Measurements from ENCODE around the gene HSCB. TPM values are rescaled to one million over a fixed set of nuclear protein-coding genes. Genes with fewer than 3 reads are reported as not detected.

The HSCB gene
- polyA plus RNA-seq, 1 donor from 2014 or later: 22.4 TPM

- Histone ChIP-seq H3K9me2 (ENCODE audit: insufficient read depth, low read length) (no peaks in the 10 kb centered on the region), H3K4me3 (ENCODE audit: low read length) (no peak overlapping the region), H4K20me1 (ENCODE audit: insufficient read depth) (no peaks in the 10 kb centered on the region), H3K27me3 (ENCODE audit: insufficient read depth, low read depth, low read length) (no peaks in the 10 kb centered on the region), H3K9me3 (ENCODE audit: low read length) (no peaks in the 10 kb centered on the region), H3K9ac (ENCODE audit: low read length) (no peak overlapping the region), H2AFZ (ENCODE audit: low read depth, low read length) (no peak overlapping the region), H3K4me2 (ENCODE audit: low read length) (no peak overlapping the region), H3K36me3 (ENCODE audit: insufficient read depth, low read length) (no peaks in the 10 kb centered on the region), H3F3A (ENCODE audit: insufficient read depth, low read length, poor library complexity, severe bottlenecking) (no peaks in the 10 kb centered on the region), H3K79me2 (replicated peaks; ENCODE audit: insufficient read depth, low read length) (peaks cover under 1% of the 10 kb centered on the region), H3K27ac (ENCODE audit: low read length) (no peak overlapping the region)
- no peak for TF ChIP-seq RAD21 (conservative IDR thresholded peaks at IDR 0.05)
- no peak for TF ChIP-seq TAF1 (IDR thresholded peaks at IDR 0.05; ENCODE audit: low read depth)
- TF ChIP-seq SMC3 (conservative IDR thresholded peaks at IDR 0.05; ENCODE audit: poor library complexity): no peak
- TF ChIP-seq REST (IDR thresholded peaks at IDR 0.05; ENCODE audit: borderline replicate concordance): no peak
Measured at GRCh38 chr22:28780296-28780695, 38.5 kb downstream of the HSCB start.

GRCh38 chr22:28783786-28784671 is 42.2 kb downstream of the HSCB start:
- H3K4me3 ChIP-seq (ENCODE audit: low read length): no peak overlapping the region
- H2AFZ ChIP-seq (ENCODE audit: low read depth, low read length): no peak overlapping the region
- H4K20me1 ChIP-seq (ENCODE audit: insufficient read depth): no peaks in the 10 kb centered on the region
- no peaks in the 10 kb centered on the region for H3K79me2 ChIP-seq (replicated peaks; ENCODE audit: insufficient read depth, low read length)
- no peaks in the 10 kb centered on the region for H3K27me3 ChIP-seq (ENCODE audit: insufficient read depth, low read depth, low read length)
- TF ChIP-seq CTCF (IDR thresholded peaks at IDR 0.05; ENCODE audit: poor library complexity, severe bottlenecking) (no peak), EP300 (conservative IDR thresholded peaks at IDR 0.05; ENCODE audit: poor library complexity, severe bottlenecking) (no peak), MXI1 (conservative IDR thresholded peaks at IDR 0.05; ENCODE audit: poor library complexity, severe bottlenecking) (no peak), RAD21 (conservative IDR thresholded peaks at IDR 0.05) (no peak), REST (IDR thresholded peaks at IDR 0.05; ENCODE audit: borderline replicate concordance) (no peak), SMC3 (conservative IDR thresholded peaks at IDR 0.05; ENCODE audit: poor library complexity) (no peak), TAF1 (IDR thresholded peaks at IDR 0.05; ENCODE audit: low read depth) (no peak), EZH2 (IDR thresholded peaks at IDR 0.05; ENCODE audit: borderline replicate concordance, insufficient read depth, low read length, poor library complexity, severe bottlenecking) (no peak)
- no peaks in the 10 kb centered on the region for H3K9me2 ChIP-seq (ENCODE audit: insufficient read depth, low read length)
- no peaks in the 10 kb centered on the region for H3F3A ChIP-seq (ENCODE audit: insufficient read depth, low read length, poor library complexity, severe bottlenecking)
- H3K36me3 ChIP-seq (ENCODE audit: insufficient read depth, low read length): no peaks in the 10 kb centered on the region
- H3K9me3 ChIP-seq (ENCODE audit: low read length): no peaks in the 10 kb centered on the region
- H3K9ac ChIP-seq (ENCODE audit: low read length): no peak overlapping the region
- H3K4me2 ChIP-seq (ENCODE audit: low read length): no peak overlapping the region
- no peak overlapping the region for H3K27ac ChIP-seq (ENCODE audit: low read length)

All from neural cell (in vitro differentiated cells).